ENCODE measurements around the gene LIMD2. TPM values are rescaled to one million over a fixed set of nuclear protein-coding genes. Genes with fewer than 3 reads are reported as not detected.

The LIMD2 gene
- total RNA-seq, 1 experiment from 2014 or later, result 93.5 TPM

DNA sequence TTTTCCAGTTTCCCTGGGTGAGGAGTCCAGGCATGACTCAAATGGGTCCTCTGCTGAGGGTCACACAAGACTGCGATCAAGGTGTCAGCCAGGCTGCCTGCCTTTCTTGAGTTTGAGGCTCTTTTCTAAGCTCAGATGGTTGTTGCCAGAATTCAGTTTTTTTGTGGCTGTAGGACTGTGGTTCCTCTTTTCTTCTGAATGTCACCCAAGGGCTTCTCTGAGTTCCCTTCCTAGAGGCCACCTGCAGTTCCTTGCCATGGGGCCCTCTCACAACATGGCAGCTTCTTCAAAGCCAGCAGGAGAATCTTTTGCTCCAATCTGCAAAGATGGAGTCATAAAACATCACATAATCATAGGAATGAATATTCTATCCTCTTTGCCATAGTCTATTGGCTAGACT, 17.5 kb downstream of the LIMD2 start:
- no peak overlapping the region for H2AFZ ChIP-seq (ENCODE audit: low read length)
- no peak overlapping the region for H3K4me2 ChIP-seq (ENCODE audit: insufficient read depth, insufficient read length, low read length)
- no peak overlapping the region for H3K23ac ChIP-seq (ENCODE audit: insufficient read length, low read depth, low read length)
- H4K8ac ChIP-seq (replicated peaks; ENCODE audit: insufficient read length, low read depth, low read length), result no peak overlapping the region
- no peak overlapping the region for H3T11ph ChIP-seq (ENCODE audit: low read length)
- no peak overlapping the region for H3K14ac ChIP-seq (ENCODE audit: insufficient read depth, low read length)
- no peaks in the 10 kb centered on the region for H3K4me1 ChIP-seq (ENCODE audit: insufficient read depth, low read length)
- no peaks in the 10 kb centered on the region for H3K27me3 ChIP-seq (ENCODE audit: insufficient read depth, low read length)
- H2BK12ac ChIP-seq (ENCODE audit: insufficient read length, low read depth, low read length), result no peak overlapping the region
- no peak overlapping the region for H3K27ac ChIP-seq (ENCODE audit: insufficient read length, low read depth, low read length)
- H4K5ac ChIP-seq (ENCODE audit: insufficient read length, low read depth, low read length), result no peak overlapping the region
- Mint-ChIP-seq H3K27ac (no peak overlapping the region), H3K27me3 (ENCODE audit: low read depth) (no peaks in the 10 kb centered on the region), H3K36me3 (ENCODE audit: insufficient read depth in 1 of 3, low read depth in 3 of 3) (peaks cover 0 to 3% (median 0%) of the 10 kb centered on the region in 3 experiments; a peak in 4 of 7 replicates), H3K4me1 (peaks cover 7 to 13% of the 10 kb centered on the region in 2 experiments), H3K4me3 (no peak overlapping the region), H3K9me3 (no peaks in the 10 kb centered on the region)
- H3K79me1 ChIP-seq (ENCODE audit: insufficient read depth, low read depth, low read length, poor library complexity, severe bottlenecking), result no peaks in the 10 kb centered on the region
- H4K20me1 ChIP-seq (ENCODE audit: control insufficient read depth, insufficient read depth, insufficient read length), result no peaks in the 10 kb centered on the region
- TF ChIP-seq, protein P1, sequence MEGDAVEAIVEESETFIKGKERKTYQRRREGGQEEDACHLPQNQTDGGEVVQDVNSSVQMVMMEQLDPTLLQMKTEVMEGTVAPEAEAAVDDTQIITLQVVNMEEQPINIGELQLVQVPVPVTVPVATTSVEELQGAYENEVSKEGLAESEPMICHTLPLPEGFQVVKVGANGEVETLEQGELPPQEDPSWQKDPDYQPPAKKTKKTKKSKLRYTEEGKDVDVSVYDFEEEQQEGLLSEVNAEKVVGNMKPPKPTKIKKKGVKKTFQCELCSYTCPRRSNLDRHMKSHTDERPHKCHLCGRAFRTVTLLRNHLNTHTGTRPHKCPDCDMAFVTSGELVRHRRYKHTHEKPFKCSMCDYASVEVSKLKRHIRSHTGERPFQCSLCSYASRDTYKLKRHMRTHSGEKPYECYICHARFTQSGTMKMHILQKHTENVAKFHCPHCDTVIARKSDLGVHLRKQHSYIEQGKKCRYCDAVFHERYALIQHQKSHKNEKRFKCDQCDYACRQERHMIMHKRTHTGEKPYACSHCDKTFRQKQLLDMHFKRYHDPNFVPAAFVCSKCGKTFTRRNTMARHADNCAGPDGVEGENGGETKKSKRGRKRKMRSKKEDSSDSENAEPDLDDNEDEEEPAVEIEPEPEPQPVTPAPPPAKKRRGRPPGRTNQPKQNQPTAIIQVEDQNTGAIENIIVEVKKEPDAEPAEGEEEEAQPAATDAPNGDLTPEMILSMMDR (conservative IDR thresholded peaks at IDR 0.05), result no peak
- no peak overlapping the region for H2AK5ac ChIP-seq (ENCODE audit: insufficient read length, low read length)
- no peaks in the 10 kb centered on the region for H3K23me2 ChIP-seq (ENCODE audit: insufficient read length, low read depth, low read length, poor library complexity, severe bottlenecking)
- no peak overlapping the region for H2BK120ac ChIP-seq (ENCODE audit: low read depth, low read length, poor library complexity, severe bottlenecking)
- H3K18ac ChIP-seq (ENCODE audit: insufficient read length, low read depth, low read length), result no peak overlapping the region
- DNase-seq, result no peak
- H3K56ac ChIP-seq (ENCODE audit: insufficient read length, low read depth, low read length), result no peak overlapping the region
- H2BK20ac ChIP-seq (ENCODE audit: low read depth, low read length, poor library complexity, severe bottlenecking), result no peak overlapping the region
- no CpG with 5 or more reads among the region's 1 CpG for WGBS (ENCODE audit: extremely low coverage, insufficient read length, low lambda C conversion rate)
- no peak overlapping the region for H3K9ac ChIP-seq (ENCODE audit: extremely low read depth, insufficient read length, low read length)
- H4K91ac ChIP-seq (ENCODE audit: insufficient read length, low read depth, low read length), result no peak overlapping the region
- H3K9me3 ChIP-seq (ENCODE audit: control insufficient read depth, low read depth, low read length), result no peaks in the 10 kb centered on the region
- H2BK5ac ChIP-seq (ENCODE audit: insufficient read length, low read length), result no peak overlapping the region
- no peaks in the 10 kb centered on the region for H3K79me2 ChIP-seq (ENCODE audit: insufficient read depth, low read length)
- no peak overlapping the region for H2BK15ac ChIP-seq (ENCODE audit: low read depth, low read length)
- H3K4ac ChIP-seq (ENCODE audit: low read depth, low read length), result no peak overlapping the region
